Stimulated activated CD4-positive, alpha-beta T cell treated with anti-CD3 and anti-CD28 coated beads, Interleukin-4, amount 100 ng/mL, for 4 hours (primary cell): ENCODE results near the gene CDK19.
"Not testable (repeated sequence)": the region's sequence is repeated elsewhere in the genome, so short reads cannot be mapped to it uniquely, and the experiment has no call there.

Experiments
- DNase-seq, 2 experiments: peaks; one replicate each; pipeline ENCODE4 v3.0.0-alpha.2; 2020

The CDK19 gene

DNA sequence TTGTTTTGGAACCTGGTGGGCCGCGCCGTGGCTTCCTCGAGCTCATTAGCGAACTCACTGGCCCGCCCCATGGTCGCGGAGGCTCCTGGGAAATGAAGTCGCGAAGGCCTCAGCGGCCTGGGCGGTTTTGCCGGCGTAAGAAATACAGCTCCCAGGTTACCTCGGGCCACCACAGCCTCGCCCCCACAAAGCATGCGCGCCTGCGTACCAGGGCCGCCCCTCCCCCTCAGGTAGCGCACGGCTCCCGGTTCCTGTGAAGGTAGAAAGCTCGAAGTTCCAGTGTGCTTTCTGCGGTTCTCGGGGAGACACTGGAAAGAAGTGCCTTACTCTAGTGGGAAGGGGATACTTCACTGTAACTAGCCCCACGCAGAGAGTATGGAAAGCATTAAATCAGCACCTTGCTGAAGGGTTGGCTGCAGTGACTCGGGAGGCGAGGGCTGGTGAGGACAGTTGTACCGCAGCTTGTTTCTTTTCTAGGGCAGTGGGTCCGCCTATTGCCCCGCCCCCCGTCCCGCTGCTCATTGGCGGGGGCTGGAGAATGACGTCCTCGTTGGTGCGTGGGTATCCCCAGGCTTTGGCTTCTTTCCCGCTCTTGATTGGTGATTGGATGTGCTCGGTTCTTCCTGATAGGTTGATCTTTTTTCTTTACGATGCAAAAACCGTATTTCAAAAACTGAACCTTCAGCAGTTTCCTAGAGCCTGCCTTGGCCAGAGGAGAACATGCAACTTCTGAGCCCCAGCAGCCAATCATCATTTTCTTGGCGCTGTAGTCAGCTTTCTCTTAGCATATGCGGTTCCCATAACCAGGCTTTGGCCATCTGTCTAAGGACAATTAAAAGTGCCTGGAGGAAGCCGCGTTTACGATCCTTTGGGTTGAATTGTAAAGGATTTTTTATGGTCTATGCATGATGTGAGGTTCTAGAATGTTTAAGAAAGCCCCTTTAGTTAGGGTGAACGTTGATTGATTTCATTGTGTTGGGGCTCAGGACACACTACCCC is at the start of gene CDK19:
Gene CDK19 (minus strand): TSS at position 59 of the 999 bp plus-strand sequence. CDS start 333 bp downstream, outside the sequence.
- DNase-seq = peak; percentile 95 to 99

DNA sequence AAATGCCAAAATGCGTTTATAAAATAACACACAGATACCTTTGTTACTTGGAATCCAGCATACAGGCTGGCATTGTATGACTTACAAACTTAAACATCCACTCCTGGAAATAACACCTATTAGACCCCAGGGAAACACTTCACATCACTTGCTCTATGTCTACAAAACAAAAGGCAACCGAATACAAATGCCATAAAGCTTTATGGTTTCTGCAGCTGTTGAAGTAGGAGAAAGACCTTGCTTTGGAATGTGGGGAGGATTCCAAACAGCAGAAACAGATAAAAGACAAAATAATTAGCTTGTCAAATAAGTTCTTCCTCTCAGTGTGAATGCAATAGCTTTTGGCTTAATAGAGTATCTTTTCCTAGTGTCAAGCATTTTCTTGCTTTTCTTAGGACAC is 49.6 kb upstream of the CDK19 start:
- no peak for DNase-seq

DNA sequence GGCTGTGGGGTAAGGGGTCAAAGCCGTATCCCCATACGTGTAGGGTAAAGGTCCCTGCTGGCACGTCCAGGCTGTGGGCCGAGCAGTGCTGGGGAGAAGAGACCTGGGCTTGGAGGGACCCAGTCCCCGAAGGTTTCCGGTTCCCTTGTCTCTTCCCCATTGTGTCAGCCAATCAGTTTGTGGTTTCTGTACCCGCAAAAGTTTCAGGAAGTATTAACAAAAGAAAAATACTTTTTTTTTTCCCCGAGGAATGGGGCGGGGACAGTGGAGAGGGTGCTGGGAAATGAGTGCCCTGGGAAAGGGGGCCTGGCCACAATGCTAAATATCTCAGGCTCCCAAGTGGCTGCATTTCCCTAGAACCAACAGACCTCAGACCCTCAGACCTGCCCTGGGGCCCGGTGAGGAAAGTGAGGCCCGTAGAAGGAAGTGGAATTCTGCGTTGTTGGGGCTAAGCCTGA is 44.1 kb upstream of the CDK19 start:
- no peak for DNase-seq

DNA sequence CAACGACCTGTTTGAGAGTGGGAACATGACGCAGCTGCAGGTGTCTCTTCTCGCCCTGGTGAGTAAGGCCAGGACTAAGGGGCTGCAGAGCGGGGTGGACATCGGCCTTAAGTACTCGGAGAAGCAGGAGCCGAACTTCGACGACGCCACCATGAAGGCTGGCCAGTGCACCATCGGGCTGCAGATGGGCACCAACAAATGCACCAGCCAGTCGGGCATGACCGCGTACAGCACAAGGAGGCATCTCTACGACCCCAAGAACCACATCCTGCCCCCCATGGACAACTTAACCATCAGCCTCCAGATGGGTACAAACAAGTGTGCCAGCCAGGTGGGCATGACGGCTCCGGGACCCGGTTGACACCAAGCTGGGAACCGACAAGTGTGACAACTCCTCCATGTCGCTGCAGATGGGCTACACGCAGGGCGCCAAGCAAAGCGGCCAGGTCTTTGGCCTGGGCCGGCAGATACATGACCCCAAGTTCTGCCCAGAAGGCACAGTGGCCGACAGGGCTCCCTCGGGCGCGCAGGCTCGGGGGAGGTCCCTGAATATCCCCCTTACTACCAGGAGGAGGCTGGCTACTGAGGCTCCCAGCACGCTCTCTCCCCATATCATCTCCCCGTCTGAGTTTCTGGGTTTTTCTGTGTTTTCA is 43.4 kb upstream of the CDK19 start:
- no peak for DNase-seq

DNA sequence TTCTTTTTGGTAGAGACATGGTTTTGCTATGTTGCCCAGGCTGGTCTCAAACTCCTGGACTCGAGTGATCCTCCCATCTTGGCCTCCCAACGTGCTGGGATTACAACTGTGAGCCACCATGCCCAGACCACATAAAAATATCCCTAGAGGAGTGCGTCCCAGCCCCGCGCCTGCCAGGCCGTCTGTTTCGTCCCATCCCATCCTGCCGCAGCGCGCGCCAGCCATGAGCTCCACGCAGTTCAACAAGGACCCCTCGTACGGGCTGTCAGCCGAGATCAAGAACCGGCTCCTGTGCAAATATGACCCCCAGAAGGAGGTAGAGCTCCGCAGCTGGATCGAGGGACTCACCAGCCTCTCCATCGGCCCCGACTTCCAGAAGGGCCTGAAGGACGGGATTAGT is 42.7 kb upstream of the CDK19 start:
- no peak for DNase-seq

DNA sequence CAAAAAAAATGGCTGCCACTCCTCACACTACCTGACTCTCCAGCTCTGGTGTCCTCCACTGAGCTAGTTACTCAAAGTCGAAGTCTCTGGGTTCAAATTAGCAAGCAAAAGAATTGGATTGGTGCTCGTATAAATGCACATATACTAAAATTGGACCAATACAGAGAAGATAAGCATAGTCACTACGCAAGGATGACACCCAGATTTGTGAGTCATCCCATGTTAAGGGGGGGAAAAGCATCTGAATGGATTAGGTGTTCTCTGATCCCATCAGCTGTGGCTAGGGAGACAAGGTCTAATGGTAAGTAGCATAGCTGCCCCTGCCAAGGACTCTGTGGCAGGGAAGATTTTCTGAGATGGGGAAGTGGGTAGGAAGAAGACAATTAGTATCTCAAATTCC is 41.0 kb upstream of the CDK19 start:
- DNase-seq = no peak

DNA sequence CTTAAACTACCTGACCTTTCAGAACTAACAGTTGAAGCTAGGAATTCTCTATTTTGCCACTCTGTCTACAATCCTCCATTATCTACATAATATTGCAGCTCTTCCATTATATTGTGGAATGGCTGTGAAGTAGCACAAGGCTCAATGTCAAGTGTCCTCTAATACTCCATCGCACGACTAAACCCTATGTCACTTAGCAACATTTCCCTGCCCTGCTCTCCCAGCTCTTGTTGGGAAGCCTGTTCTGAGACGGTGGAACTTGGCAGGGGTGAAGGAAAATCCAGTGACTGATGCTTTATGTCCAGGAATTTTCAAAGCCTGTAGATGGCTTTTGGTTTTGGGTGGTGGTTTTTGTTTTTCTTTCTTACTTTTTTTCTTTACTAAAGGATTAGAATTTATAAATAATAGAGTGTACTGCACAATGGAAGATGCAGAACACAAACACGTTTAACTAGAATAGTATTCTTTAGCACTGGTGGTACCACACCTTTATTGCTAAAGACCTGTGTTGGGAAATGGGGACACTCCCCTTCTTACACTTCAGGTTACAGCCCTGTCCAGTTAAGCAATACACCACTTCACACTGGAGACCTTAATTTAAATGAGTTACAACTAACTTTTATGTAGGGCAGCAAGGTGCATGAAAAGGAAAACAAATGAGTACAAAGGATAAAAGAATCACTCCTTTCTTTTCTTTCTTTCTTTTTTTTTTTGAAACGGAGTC is 38.6 kb upstream of the CDK19 start:
- DNase-seq = no peak

DNA sequence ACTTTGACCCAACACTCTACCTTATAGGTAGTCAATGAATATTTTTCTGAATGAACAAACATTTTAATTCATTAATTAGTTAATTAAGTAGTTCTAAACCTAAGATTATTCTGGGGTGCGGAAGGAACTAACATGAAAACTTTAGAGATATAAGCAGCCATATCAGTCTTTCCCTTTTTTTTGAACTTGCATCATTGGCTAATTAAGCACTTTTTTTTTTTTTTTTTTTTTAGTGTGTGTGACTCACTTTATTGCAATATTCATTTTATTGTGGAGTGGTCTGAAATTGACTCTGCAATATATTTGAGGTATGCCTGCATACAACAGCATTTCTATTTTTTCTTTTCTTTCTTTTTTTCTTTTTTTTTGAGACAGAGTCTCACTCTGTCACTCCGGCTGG is 37.5 kb upstream of the CDK19 start:
- no peak for DNase-seq

DNA sequence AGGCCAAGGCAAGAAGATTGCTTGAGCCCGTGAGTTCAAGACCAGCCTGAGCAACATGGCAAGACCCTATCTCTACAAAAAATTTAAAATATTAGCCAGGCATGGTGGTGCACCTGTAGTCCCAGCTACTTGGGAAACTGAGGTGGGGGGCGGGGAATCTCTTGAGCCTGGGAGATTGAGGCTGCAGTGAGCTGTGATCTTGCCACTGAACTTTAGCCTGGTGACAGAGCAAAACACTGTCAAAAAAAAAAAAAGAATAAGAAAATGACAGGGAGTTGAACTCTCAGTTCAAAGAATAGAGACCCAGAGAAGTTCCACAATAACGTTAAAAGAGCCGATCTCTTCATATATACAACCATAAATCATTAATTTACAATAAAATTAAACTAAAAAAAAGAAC is 34.5 kb upstream of the CDK19 start:
- DNase-seq = no peak

DNA sequence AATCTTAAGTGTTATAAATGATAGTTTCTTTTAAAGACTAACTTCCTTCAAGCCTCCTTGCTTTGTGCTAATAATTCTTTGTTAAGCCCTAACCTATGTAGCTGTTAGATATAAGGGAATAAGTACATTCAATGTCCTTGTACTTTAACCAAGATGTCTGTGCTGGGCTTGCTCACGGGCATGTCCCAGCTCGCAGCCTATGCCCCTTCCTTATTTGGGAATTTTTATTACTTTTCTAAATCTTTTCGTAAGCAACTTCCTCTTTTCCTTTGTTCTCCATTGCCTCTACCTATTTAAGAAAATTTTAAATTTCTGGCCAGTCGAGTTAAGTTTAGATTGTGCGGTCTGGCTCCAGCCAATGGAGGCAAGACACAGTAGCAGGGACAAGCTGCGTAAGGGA is 26.0 kb upstream of the CDK19 start:
- no peak for DNase-seq

DNA sequence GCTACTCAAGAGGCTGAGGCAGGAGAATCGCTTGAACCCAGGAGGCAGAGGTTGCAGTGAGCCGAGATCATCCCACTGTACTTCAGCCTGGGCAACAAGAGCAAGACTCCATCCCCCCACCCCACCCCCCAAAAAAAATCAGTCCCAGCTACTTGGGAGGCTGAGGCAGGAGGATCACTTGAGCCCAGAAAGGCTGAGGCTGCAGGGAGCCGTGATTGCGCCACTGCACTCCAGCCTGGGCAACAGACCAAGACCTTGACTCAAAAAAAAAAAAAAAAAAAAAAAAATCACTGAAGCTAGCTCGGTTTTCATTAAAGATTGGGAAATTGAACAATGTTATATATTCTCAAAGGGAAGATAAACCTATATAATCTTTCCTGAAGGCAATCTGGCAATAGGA is 20.5 kb upstream of the CDK19 start:
- DNase-seq = not testable (repeated sequence)

DNA sequence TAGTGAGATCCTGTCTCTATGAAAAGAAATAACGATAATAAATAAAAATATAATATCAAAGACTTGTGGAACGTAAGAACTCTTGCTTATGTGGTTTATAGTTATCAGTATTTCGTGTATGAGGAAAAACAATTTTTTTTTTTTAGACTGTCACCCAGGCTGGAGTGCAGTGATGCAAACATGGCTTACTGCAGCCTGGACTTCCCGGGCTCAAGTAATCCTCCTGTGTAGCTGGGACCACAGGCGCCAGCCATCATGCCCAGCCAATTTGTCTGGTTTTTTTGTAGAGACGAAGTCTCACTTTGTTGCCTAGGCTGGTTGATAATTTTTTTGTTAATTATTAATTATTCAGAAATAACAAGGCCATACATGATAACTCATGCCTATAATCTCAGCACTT is 18.6 kb upstream of the CDK19 start:
- DNase-seq = no peak

DNA sequence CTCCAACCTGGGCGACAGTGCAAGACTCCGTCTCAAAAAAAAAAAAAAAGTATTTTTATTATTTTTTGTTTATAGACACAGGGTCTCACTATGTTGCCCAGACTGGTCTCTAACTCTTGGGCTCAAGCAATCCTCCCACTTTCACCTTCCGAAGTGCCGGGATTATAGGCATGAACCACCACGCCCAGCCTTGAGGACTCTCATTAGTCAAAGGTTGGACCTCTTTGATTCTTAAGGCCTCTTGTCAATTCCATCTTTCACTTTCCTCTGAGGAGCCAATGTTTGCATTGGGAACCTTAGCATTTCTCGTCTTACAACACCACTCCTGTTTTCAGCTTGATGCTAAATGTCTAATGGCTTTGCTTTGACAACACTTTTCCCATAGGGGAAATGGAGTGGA is 16.1 kb upstream of the CDK19 start:
- no peak for DNase-seq

DNA sequence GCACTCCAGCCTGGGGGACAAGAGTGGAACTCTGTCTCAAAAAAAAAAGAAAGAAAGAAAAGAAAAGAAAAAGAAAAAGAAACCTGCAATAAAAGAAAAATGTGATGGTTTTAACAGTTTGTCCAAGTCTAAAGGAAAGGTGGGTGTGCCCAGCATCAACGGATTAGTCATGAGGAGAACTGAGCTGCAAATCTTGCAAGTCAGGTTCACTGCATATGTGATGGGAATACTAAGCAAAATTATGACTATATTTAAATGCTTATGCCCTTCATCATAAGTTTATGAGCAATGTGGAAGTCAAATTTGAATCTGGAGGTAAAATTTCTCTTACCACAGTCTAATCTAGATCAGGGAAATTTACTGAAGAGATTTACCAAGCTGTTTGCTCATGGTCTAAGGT is 13.1 kb upstream of the CDK19 start:
- no peak for DNase-seq

DNA sequence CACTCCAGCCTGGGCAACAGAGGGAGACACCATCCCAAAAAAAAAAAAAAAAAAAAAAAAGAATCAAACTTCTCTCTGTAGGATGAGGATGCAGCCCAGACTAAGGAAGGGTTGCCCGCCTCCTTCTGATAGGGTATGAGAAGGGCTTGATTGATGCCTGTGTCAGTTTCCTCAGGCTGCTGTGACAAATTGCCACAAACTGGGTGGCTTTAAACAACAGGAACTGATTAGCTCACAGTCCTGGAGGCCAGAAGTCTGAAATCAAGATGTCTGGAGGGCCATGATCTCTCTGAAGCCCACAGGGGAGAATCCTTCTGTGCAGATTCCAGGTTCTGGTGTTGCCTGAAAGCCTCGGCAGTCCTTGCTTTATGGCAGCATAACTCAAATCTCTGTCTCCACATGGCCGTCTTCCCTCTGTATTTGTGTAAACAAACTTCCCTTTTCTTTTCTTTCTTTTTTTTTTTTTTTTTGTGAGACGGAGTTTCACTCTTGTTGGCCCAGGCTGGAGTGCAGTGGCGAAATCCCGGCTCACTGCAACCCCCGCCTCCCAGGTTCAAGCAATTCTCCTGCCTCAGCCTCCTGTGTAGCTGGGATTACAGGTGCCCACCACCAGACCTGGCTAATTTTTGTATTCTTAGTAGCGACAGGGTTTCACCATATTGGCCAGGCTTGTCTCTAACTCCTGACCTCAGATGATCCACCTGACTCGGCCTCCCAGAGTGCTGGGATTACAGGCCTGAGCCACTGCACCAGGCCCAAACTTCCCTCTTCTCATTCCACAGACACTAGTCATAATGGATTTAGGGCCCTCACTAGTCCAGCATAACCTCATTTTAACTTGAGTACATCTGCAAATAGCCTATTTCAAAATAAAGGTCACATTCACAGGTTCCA is 11.2 kb upstream of the CDK19 start:
- no peak for DNase-seq

DNA sequence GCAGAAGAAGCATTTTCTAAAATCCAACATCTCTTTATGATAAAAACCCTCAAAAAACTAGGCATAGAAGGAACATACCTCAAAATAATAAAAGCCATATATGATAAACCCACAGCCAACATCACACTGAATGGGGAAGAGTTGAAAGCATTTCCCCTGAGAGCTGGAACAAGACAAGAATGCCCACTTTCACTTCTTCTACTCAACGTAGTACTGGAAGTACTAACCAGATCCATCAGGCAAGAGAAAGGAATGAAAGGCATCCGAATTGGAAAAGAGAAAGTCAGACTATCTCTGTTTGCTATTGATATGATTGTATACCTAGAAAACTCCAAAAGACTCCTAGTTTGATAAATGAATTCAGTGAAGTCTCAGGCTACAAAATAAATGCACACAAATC is 7.9 kb upstream of the CDK19 start:
- no peak for DNase-seq

DNA sequence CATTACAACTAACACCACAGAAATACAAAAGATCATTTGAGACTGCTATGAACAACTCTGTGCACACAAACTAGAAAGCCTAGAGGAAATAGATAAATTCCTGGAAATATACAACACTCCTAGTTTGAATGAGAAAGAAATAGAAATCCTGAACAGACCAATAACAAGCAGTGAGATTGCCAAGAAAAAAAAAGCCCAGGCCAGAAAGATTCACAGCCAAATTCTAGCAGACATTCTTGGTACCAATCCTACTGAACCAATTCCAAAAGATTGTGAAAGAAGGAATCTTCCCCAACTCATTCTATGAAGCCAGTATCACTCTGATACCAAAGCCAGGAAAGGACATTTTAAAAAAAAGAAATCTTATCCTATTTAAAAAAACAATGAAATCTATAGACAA is 7.0 kb upstream of the CDK19 start:
- DNase-seq = no peak

DNA sequence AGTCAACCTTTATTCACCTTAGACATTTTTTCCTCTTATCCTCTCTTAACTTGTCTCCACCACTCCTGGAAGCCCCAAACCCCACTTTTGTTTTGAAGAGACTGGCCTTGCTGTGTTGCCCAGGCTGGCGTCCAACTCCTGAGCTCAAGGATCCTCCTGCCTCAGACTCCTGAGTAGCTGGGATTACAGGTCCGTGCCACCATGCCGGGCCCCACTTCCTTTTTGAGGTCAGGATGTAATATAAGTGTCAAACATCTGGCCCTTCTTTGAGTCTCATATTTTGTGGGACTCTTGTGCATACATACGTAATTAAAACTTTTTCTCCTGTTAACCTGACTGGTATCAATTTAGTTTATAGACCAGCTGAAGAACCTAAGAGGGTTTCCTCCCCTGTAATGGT is 1.4 kb upstream of the CDK19 start:
- no peak for DNase-seq

DNA sequence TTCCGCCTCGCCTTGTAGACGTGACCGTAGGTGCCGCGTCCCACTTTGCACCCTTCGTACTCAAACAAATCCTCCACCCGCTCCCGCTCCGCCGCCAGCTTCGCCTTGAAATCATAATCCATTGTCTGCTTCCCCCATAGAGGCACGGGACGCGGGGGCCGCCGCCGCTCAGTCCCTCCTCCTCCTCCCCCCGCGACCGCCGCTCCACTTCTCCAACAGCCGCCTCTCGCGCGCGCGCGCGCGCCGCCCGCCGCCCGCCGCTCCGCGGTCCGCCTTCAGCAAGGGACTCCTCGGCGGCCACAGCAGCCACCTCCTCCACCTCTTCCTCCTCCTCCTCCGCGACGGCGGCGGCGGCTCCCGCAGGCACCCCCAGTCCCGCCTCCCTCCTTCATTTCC is 256 bp downstream of the CDK19 start:
- no peak for DNase-seq

DNA sequence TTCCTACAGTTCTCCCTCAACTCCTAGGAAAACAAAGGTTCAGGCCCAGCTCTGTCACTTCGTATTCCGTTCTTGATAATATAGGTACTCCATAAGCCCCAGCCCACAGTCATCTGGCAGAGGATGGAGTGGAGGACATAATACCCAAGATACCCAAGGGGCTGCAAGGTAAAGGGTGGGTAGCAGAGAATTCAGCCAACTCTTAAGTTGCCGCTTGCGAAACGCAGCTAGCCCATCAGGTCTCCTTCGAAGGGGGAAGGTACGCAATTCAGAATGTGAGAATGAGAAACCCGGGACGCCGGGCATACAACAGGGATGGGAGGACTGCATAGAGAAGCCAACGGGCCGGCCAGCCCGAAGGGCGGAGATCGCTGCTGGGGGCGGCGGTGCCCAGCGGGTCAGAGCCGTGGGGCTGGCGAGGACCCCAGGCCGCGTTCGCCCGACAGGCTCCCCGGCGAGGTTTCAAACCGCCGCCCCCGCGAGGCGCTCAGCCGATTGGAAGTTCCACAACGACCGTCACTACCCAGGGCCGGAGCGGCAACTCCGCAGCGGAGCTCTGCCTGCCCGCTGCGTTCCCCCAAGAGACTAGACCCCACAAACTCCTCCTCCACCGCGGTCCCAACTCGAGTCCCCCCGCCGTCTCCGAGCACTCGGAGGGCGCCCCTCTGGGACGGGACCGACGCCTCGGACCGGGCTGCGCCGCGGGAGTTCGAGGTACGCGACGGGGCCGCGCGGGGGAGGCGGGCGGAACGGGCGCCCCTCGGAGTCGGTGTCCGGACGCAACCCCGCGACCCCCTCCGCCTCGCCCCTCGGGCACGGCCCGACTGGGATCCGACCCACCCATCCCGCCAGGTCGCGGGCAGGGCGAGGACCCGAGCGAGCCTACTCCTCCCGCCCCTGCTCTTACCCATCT is 911 bp downstream of the CDK19 start:
- peak; percentile 33 to 54 for DNase-seq
